Ovary (tissue), 3 donors: ENCODE data around the gene PHF21B.

ENCODE experiments used
- CTCF ChIP-seq, 3 donors: fragments of 450-650 bp in 2 of 3; fragments of 200-600 bp in 1 of 3; IDR thresholded peaks; one replicate each; pipeline versions ENCODE4 v1.5.1 to v1.8.0; 2016 to 2022; ENCODE audit warnings: antibody characterized with exemption in 3 of 3, mild to moderate bottlenecking in 1 of 3
- EP300 ChIP-seq: sonication (generic); formaldehyde crosslinking; IDR thresholded peaks from one replicate; pipeline ENCODE4 v1.6.1; 2017; ENCODE audit warnings: antibody characterized with exemption
- POLR2A ChIP-seq: fragments of 450-650 bp; IDR thresholded peaks from one replicate; pipeline ENCODE4 v1.6.1; 2017; ENCODE audit warnings: antibody characterized with exemption, mild to moderate bottlenecking, moderate library complexity
- donor health status: DM: no; HTN: no; CAD: no.

- no peak for TF ChIP-seq POLR2A
- no peak for TF ChIP-seq CTCF (IDR thresholded peaks at IDR 0.05)
- no peak for TF ChIP-seq EP300
These were observed 18.6 kb downstream of the PHF21B start for GRCh38 chr22:44991218-44991617.
